GM23338 (cell line): Measurements from ENCODE around the gene SMIM26. TPM values are rescaled to one million over a fixed set of nuclear protein-coding genes. Genes with fewer than 3 reads are reported as not detected.

ENCODE experiments used
- ATAC-seq: fragments of 200-7000 bp; cut with Tn5 transposase; 3 replicates; pipeline ENCODE4 v1.9.1; 2020
- DNase-seq: peaks from one replicate; pipeline ENCODE4 v3.0.0-alpha.2; 2015; ENCODE audit warnings: low spot score
- H2AFZ ChIP-seq: fragments of 200-600 bp; sonication (generic); 2 replicates; pipeline ENCODE4 v1.8.0; 2016; ENCODE audit warnings: antibody characterized with exemption, mild to moderate bottlenecking, moderate library complexity
- H3F3A ChIP-seq: fragments of 200-600 bp; sonication (generic); replicated peaks from 2 replicates; pipeline ENCODE4 v1.8.0; 2017; ENCODE audit warnings: antibody characterized with exemption, mixed run types, low read depth
- H3K27ac ChIP-seq: fragments of 200-600 bp; sonication (generic); 2 replicates; pipeline ENCODE4 v1.6.1; 2016; ENCODE audit warnings: low read depth
- H3K27me3 ChIP-seq: fragments of 200-600 bp; sonication (generic); 2 replicates; pipeline ENCODE4 v1.8.0; 2016; ENCODE audit warnings: mild to moderate bottlenecking, mixed run types, moderate library complexity; ENCODE audit not compliant: insufficient read depth
- H3K36me3 ChIP-seq: fragments of 200-600 bp; sonication (generic); 2 replicates; pipeline ENCODE4 v1.8.0; 2016; ENCODE audit warnings: mild to moderate bottlenecking; ENCODE audit not compliant: insufficient read depth
- H3K4me1 ChIP-seq: fragments of 200-600 bp; sonication (generic); 2 replicates; pipeline ENCODE4 v1.8.0; 2016; ENCODE audit warnings: mild to moderate bottlenecking, moderate library complexity; ENCODE audit not compliant: insufficient read depth
- H3K4me2 ChIP-seq: fragments of 200-600 bp; sonication (generic); 2 replicates; pipeline ENCODE4 v1.7.1; 2017; ENCODE audit warnings: mixed run types
- H3K4me3 ChIP-seq: fragments of 200-600 bp; sonication (generic); 2 replicates; pipeline ENCODE4 v1.6.1; 2016; ENCODE audit warnings: mixed run types
- H3K79me2 ChIP-seq: fragments of 200-600 bp; sonication (generic); replicated peaks from 2 replicates; pipeline ENCODE4 v1.8.0; 2017; ENCODE audit warnings: mild to moderate bottlenecking; ENCODE audit not compliant: insufficient read depth
- H3K9me2 ChIP-seq: fragments of 200-600 bp; sonication (generic); 2 replicates; pipeline ENCODE4 v1.8.0; 2017; ENCODE audit not compliant: insufficient read depth
- H4K20me1 ChIP-seq: fragments of 200-600 bp; sonication (generic); replicated peaks from 2 replicates; pipeline ENCODE4 v1.8.0; 2017; ENCODE audit warnings: mild to moderate bottlenecking; ENCODE audit not compliant: insufficient read depth
- H3K27ac Mint-ChIP-seq: 2 replicates; pipeline ENCODE4 v1.8.0; 2020; ENCODE audit warnings: inconsistent platforms, mild to moderate bottlenecking, moderate library complexity, mixed read lengths
- H3K27me3 Mint-ChIP-seq: 3 replicates; pipeline ENCODE4 v1.8.0; 2022; ENCODE audit warnings: low read depth, mild to moderate bottlenecking, moderate library complexity, mixed read lengths, inconsistent platforms; ENCODE audit not compliant: insufficient read depth, poor library complexity
- H3K36me3 Mint-ChIP-seq: 3 replicates; pipeline ENCODE4 v1.8.0; 2021; ENCODE audit warnings: low read depth, mild to moderate bottlenecking, inconsistent platforms, moderate library complexity, mixed read lengths
- H3K4me1 Mint-ChIP-seq: 3 replicates; pipeline ENCODE4 v1.8.0; 2020; ENCODE audit warnings: mild to moderate bottlenecking, inconsistent platforms, mixed read lengths
- H3K4me3 Mint-ChIP-seq: 3 replicates; pipeline ENCODE4 v1.8.0; 2021; ENCODE audit warnings: moderate library complexity, mild to moderate bottlenecking, inconsistent platforms, mixed read lengths
- H3K9me3 Mint-ChIP-seq: 3 replicates; pipeline ENCODE4 v1.8.0; 2020; ENCODE audit warnings: moderate library complexity, mild to moderate bottlenecking, inconsistent platforms, mixed read lengths
- CREB1 ChIP-seq: fragments of 250-450 bp; sonication (Bioruptor Pico); IDR thresholded peaks from 2 replicates; pipeline ENCODE4 v1.5.0; 2020; ENCODE audit warnings: low read depth, mild to moderate bottlenecking, moderate library complexity
- ETS1 ChIP-seq: IDR thresholded peaks from 2 replicates; pipeline ENCODE4 v1.6.1; 2016; ENCODE audit warnings: antibody characterized with exemption
- EZH2 ChIP-seq: fragments of 200-600 bp; sonication (generic); IDR thresholded peaks from one replicate; pipeline ENCODE4 v1.8.0; 2017; ENCODE audit warnings: antibody characterized with exemption, mild to moderate bottlenecking, low read depth; ENCODE audit not compliant: unreplicated experiment
- EZH2phosphoT487 ChIP-seq: fragments of 200-600 bp; sonication (generic); IDR thresholded peaks from one replicate; pipeline ENCODE4 v1.8.1; 2018; ENCODE audit warnings: antibody characterized with exemption; ENCODE audit not compliant: unreplicated experiment
- NANOG ChIP-seq: IDR thresholded peaks from 2 replicates; pipeline ENCODE4 v1.6.1; 2016; ENCODE audit warnings: antibody characterized with exemption, borderline replicate concordance
- POLR2AphosphoS5 ChIP-seq: IDR thresholded peaks from 2 replicates; pipeline ENCODE4 v1.6.1; 2016; ENCODE audit warnings: antibody characterized with exemption, low read depth
- STAT1 ChIP-seq: IDR thresholded peaks from one replicate; pipeline ENCODE4 v1.6.1; 2016; ENCODE audit warnings: antibody characterized with exemption; ENCODE audit not compliant: unreplicated experiment
- ZNF331 ChIP-seq: fragments of 250-450 bp; sonication (Bioruptor Pico); IDR thresholded peaks from 2 replicates; pipeline ENCODE4 v1.5.0; 2020; ENCODE audit warnings: low read depth, mild to moderate bottlenecking, moderate library complexity
- ZNF462 ChIP-seq: fragments of 250-450 bp; sonication (Bioruptor Pico); IDR thresholded peaks from 2 replicates; pipeline ENCODE4 v1.5.0; 2020; ENCODE audit warnings: mild to moderate bottlenecking, moderate library complexity
- polyA plus RNA-seq: library from polyadenylated mRNA; unstranded; fragments of >200 nt; fragmentation: Nextera tagmentation; extraction: Ambion mirVana; gene quantifications from 2 replicates; pipeline ENCODE4 v1.2.1, GENCODE V29; 2016
- total RNA-seq: library from RNA; depleted of rRNA; stranded (reverse); fragments of >200 nt; shearing (Covaris generic); gene quantifications from 2 replicates; pipeline ENCODE4 v1.2.3, GENCODE V29; 2014
- TF ChIP-seq, protein P1 (sequence below): IDR thresholded peaks from one replicate; pipeline ENCODE4 v1.6.1; 2018; ENCODE audit warnings: antibody characterized with exemption; ENCODE audit not compliant: unreplicated experiment
- TF ChIP-seq, protein P2 (sequence below), 2 experiments: fragments of 200-600 bp in 1 of 2; sonication (generic) in 1 of 2; conservative IDR thresholded peaks; 2 replicates each; pipeline versions ENCODE4 v1.5.1 to v1.6.1; 2016 to 2017; ENCODE audit warnings: antibody characterized with exemption in 2 of 2, low read depth in 2 of 2, mild to moderate bottlenecking in 2 of 2, moderate library complexity in 1 of 2

Gene SMIM26
- total and polyA plus RNA-seq, 2 experiments from 2014 or later, result 94.3 to 308 TPM

DNA sequence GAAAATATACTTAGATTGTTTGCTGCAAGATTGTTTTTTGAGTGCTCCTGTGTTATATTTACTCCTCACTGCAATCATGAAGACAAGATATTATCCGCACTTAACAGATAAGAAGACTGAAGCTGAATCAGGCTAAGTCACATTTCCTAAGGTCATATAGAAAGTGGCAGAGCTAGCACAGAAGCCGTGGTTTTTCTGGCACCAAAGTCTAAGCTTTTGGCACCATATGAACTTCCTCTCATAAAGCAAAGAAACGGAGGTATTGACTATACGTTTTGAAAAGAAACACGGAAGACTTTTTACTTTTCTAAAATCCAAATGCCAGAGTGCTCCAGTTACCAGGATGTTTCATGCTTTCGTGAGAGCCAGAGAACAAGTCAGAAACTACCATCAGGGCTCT, 11.3 kb downstream of the SMIM26 start (continued):
- no peak for TF ChIP-seq ZNF462 (CRISPR knock-in tag)
- no peak for TF ChIP-seq ETS1
- no peak for TF ChIP-seq ZNF331 (CRISPR knock-in tag)
- no peak for TF ChIP-seq POLR2AphosphoS5
- no peak for TF ChIP-seq EZH2
- no peak for TF ChIP-seq STAT1
- no peak for TF ChIP-seq CREB1 (CRISPR knock-in tag)

DNA sequence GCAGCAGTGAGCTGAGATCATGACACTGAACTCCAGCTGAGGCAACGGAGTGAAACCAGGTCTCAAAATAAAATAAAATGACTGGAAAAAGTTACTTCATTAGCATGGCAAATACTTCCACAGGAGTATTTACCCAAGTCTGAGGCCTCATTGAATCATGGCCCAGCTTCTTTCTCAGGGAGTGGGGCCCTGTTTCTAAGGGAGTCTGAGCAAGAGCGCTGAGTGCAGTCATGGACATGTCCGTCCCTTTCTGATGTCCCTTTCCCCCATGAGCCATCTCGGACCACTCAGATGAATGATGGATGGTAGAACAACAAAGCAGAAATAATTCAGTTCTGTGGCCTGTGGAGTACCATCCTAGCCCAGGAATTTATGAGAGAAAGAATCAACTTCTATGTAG, 12.8 kb downstream of the SMIM26 start:
- DNase-seq (no peak), ATAC-seq (no peak)
- no peaks in the 10 kb centered on the region for H3K36me3 ChIP-seq
- H3K27ac ChIP-seq, result no peak overlapping the region
- H3K79me2 ChIP-seq, result no peaks in the 10 kb centered on the region
- H3K27me3 ChIP-seq, result no peaks in the 10 kb centered on the region
- no peaks in the 10 kb centered on the region for H3F3A ChIP-seq
- Mint-ChIP-seq H3K4me1 (peaks cover 3% of the 10 kb centered on the region; the same call in 2 of the 3 replicates), H3K4me3 (no peak overlapping the region), H3K36me3 (no peaks in the 10 kb centered on the region), H3K27me3 (peaks cover 8% of the 10 kb centered on the region), H3K9me3 (no peaks in the 10 kb centered on the region), H3K27ac (no peak overlapping the region)
- H2AFZ ChIP-seq, result peak overlapping the region; percentile 28; the same call in 1 of the 2 replicates
- H3K4me2 ChIP-seq, result no peak overlapping the region
- H3K4me1 ChIP-seq, result no peaks in the 10 kb centered on the region
- no peaks in the 10 kb centered on the region for H4K20me1 ChIP-seq
- H3K4me3 ChIP-seq, result no peak overlapping the region
- peaks cover 5% of the 10 kb centered on the region; the same call in 1 of the 2 replicates for H3K9me2 ChIP-seq
- no peak for TF ChIP-seq NANOG
- no peak for TF ChIP-seq CREB1 (CRISPR knock-in tag)
- no peak for TF ChIP-seq EZH2
- TF ChIP-seq ETS1, result no peak
- no peak for TF ChIP-seq ZNF331 (CRISPR knock-in tag)
- TF ChIP-seq, protein P1, sequence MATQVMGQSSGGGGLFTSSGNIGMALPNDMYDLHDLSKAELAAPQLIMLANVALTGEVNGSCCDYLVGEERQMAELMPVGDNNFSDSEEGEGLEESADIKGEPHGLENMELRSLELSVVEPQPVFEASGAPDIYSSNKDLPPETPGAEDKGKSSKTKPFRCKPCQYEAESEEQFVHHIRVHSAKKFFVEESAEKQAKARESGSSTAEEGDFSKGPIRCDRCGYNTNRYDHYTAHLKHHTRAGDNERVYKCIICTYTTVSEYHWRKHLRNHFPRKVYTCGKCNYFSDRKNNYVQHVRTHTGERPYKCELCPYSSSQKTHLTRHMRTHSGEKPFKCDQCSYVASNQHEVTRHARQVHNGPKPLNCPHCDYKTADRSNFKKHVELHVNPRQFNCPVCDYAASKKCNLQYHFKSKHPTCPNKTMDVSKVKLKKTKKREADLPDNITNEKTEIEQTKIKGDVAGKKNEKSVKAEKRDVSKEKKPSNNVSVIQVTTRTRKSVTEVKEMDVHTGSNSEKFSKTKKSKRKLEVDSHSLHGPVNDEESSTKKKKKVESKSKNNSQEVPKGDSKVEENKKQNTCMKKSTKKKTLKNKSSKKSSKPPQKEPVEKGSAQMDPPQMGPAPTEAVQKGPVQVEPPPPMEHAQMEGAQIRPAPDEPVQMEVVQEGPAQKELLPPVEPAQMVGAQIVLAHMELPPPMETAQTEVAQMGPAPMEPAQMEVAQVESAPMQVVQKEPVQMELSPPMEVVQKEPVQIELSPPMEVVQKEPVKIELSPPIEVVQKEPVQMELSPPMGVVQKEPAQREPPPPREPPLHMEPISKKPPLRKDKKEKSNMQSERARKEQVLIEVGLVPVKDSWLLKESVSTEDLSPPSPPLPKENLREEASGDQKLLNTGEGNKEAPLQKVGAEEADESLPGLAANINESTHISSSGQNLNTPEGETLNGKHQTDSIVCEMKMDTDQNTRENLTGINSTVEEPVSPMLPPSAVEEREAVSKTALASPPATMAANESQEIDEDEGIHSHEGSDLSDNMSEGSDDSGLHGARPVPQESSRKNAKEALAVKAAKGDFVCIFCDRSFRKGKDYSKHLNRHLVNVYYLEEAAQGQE, result no peak
- no peak for TF ChIP-seq EZH2phosphoT487
- no peak for TF ChIP-seq POLR2AphosphoS5
- TF ChIP-seq, protein P2, sequence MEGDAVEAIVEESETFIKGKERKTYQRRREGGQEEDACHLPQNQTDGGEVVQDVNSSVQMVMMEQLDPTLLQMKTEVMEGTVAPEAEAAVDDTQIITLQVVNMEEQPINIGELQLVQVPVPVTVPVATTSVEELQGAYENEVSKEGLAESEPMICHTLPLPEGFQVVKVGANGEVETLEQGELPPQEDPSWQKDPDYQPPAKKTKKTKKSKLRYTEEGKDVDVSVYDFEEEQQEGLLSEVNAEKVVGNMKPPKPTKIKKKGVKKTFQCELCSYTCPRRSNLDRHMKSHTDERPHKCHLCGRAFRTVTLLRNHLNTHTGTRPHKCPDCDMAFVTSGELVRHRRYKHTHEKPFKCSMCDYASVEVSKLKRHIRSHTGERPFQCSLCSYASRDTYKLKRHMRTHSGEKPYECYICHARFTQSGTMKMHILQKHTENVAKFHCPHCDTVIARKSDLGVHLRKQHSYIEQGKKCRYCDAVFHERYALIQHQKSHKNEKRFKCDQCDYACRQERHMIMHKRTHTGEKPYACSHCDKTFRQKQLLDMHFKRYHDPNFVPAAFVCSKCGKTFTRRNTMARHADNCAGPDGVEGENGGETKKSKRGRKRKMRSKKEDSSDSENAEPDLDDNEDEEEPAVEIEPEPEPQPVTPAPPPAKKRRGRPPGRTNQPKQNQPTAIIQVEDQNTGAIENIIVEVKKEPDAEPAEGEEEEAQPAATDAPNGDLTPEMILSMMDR (conservative IDR thresholded peaks at IDR 0.05; ENCODE audit: low read depth in 2 of 2), result no peak
